ENCODE results near the gene LRG1.
A peak's percentile ranks its signal among the peaks of the same experiment; 100 is the strongest.

The LRG1 gene

GRCh38 chr19:4581666-4582553, 42.1 kb upstream of the LRG1 start (continued):
- TF ChIP-seq PATZ1 (tag by site-specific recombination; IDR thresholded peaks at IDR 0.05), result peak; percentile 78
- no peak for TF ChIP-seq ZBTB11 (tag by site-specific recombination; conservative IDR thresholded peaks at IDR 0.05; ENCODE audit: low read depth)
- no peak for TF ChIP-seq ZNF18 (tag by site-specific recombination; IDR thresholded peaks at IDR 0.05)
- TF ChIP-seq ZNF580 (tag by site-specific recombination; IDR thresholded peaks at IDR 0.05), result no peak
- TF ChIP-seq ZNF292 (tag by site-specific recombination; IDR thresholded peaks at IDR 0.05; ENCODE audit: borderline replicate concordance, low read depth), result no peak
- TF ChIP-seq, protein P1, sequence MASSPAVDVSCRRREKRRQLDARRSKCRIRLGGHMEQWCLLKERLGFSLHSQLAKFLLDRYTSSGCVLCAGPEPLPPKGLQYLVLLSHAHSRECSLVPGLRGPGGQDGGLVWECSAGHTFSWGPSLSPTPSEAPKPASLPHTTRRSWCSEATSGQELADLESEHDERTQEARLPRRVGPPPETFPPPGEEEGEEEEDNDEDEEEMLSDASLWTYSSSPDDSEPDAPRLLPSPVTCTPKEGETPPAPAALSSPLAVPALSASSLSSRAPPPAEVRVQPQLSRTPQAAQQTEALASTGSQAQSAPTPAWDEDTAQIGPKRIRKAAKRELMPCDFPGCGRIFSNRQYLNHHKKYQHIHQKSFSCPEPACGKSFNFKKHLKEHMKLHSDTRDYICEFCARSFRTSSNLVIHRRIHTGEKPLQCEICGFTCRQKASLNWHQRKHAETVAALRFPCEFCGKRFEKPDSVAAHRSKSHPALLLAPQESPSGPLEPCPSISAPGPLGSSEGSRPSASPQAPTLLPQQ (tag by site-specific recombination; IDR thresholded peaks at IDR 0.05), result no peak
- TF ChIP-seq ZNF398 (tag by site-specific recombination; IDR thresholded peaks at IDR 0.05), result peak; percentile 65
- TF ChIP-seq ZNF354C (tag by site-specific recombination; IDR thresholded peaks at IDR 0.05; ENCODE audit: borderline replicate concordance, low read depth), result no peak
- TF ChIP-seq ZNF133 (tag by site-specific recombination; IDR thresholded peaks at IDR 0.05), result no peak
- no peak for TF ChIP-seq ZNF366 (tag by site-specific recombination; conservative IDR thresholded peaks at IDR 0.05)
- TF ChIP-seq ZNF654 (tag by site-specific recombination; IDR thresholded peaks at IDR 0.05; ENCODE audit: low read depth), result no peak
- TF ChIP-seq ZNF560 (tag by site-specific recombination; IDR thresholded peaks at IDR 0.05; ENCODE audit: borderline replicate concordance), result no peak
- no peak for TF ChIP-seq ZNF394 (tag by site-specific recombination; IDR thresholded peaks at IDR 0.05; ENCODE audit: borderline replicate concordance)
- TF ChIP-seq PRDM10 (tag by site-specific recombination; IDR thresholded peaks at IDR 0.05), result no peak
- no peak for TF ChIP-seq ATF2 (tag by site-specific recombination; IDR thresholded peaks at IDR 0.05; ENCODE audit: low read depth)
- TF ChIP-seq ZNF623 (tag by site-specific recombination; IDR thresholded peaks at IDR 0.05), result no peak
- no peak for TF ChIP-seq ZNF239 (tag by site-specific recombination; IDR thresholded peaks at IDR 0.05)
- TF ChIP-seq ZBTB1 (tag by site-specific recombination; IDR thresholded peaks at IDR 0.05), result no peak
- no peak for TF ChIP-seq ZNF658 (tag by site-specific recombination; IDR thresholded peaks at IDR 0.05)
